Measurements from ENCODE around the gene TAF3.
"Not testable (repeated sequence)": the region's sequence is repeated elsewhere in the genome, so short reads cannot be mapped to it uniquely, and the experiment has no call there.

Gene TAF3, protein sequence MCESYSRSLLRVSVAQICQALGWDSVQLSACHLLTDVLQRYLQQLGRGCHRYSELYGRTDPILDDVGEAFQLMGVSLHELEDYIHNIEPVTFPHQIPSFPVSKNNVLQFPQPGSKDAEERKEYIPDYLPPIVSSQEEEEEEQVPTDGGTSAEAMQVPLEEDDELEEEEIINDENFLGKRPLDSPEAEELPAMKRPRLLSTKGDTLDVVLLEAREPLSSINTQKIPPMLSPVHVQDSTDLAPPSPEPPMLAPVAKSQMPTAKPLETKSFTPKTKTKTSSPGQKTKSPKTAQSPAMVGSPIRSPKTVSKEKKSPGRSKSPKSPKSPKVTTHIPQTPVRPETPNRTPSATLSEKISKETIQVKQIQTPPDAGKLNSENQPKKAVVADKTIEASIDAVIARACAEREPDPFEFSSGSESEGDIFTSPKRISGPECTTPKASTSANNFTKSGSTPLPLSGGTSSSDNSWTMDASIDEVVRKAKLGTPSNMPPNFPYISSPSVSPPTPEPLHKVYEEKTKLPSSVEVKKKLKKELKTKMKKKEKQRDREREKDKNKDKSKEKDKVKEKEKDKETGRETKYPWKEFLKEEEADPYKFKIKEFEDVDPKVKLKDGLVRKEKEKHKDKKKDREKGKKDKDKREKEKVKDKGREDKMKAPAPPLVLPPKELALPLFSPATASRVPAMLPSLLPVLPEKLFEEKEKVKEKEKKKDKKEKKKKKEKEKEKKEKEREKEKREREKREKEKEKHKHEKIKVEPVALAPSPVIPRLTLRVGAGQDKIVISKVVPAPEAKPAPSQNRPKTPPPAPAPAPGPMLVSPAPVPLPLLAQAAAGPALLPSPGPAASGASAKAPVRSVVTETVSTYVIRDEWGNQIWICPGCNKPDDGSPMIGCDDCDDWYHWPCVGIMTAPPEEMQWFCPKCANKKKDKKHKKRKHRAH

DNA sequence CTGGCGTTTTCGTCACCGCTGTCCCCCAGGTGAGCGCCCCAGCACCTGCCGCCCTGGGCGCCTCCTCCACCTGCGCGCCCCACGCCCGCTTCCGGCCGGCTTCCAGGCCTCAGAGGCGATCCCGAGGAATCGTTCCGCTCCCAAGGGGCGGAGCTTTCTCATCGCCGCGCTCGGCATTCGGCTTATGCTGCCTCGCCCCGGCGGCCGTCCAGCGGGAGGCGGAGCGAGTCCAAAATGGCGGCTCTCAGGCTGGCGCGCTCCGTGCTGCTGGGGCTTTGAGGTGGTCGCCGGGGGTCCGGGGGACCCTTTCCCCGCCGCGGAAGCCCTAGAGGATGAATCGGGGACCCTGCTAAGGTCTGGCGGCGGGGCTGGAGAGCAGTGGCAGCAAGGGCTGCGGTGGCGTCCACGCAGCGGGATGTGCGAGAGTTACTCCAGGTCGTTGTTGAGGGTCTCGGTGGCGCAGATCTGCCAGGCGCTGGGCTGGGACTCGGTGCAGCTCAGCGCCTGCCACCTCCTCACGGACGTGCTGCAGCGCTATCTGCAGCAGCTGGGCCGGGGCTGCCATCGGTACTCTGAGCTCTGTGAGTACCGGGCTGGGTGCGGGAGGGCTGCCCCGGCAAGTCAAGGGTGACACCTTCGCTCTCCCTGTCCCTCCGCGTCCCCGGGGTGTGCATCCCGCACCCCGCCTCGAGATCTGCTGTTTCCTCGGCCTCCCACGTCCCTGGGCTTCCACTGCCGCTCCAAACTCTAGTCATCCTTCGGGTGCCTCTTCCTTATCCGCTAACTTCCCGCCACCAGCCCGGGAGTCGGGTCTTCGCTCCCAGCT, at the start of gene TAF3:
Gene TAF3, plus strand, starts transcription at position 211 of the 826 bp plus-strand sequence. Its CDS starts 205 bp downstream, at position 416.
- DNase-seq: peak; percentile 94

DNA sequence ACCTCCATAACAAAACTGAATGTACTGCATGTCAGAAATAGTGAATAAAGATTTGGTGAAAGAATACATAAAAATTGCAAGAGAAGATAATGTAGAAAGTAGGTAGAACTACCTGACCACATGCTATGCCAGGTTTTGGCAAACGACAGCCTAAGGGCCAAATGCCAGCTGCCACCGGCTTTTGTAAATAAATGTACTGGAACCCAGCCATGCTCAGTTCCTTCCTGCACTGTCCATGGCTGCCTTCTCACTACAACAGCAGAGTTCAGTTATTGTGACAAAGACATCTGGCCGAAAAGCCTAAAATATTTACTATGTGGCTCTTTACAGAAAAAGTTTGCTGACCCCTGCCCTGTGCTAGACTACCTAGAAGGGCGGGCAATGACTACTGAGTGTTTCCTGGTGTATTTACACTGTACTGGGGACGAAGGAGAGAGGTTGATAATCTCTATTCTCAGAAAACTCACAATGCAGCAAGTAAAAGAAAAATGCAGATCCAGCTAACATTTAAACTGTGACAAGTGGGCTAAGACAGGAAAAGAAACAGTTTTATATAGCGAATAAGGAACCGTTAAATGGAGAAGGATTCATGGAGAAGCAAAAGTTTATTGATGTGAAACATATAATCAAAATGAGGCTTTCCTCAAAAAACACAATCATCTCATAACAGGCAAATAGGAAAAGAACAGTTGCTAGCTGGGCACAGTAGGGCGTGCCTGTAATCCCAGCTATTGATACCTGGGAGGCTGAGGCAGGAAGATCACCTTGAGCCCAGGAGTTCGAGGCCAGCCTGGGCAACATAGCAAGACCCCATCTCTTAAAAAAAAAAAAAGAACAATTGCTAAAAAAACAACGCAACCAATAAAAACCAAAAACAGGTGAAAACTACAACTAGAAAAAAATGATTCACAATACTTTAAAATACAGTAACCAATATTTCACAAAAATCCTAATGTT, 44.2 kb upstream of the TAF3 start:
- no peak for DNase-seq

DNA sequence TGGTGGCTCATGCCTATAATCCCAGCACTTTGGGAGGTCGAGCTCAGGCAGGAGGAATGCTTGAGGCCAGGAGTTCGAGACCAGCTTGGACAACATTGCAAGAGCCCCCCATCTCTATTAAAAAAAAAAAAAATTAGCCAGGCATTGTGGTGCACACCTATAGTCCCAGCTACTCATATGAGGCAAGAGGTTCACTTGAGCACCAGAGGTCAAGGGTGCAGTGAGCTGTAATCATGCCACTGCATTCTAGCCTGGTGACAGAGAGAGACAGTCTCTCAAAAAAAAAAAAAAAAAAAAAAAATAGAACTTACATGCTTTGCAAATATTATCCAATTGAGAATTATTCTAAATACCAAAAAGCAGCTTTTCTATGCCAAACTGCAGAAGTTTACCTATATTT, 41.5 kb upstream of the TAF3 start:
- DNase-seq: no peak

DNA sequence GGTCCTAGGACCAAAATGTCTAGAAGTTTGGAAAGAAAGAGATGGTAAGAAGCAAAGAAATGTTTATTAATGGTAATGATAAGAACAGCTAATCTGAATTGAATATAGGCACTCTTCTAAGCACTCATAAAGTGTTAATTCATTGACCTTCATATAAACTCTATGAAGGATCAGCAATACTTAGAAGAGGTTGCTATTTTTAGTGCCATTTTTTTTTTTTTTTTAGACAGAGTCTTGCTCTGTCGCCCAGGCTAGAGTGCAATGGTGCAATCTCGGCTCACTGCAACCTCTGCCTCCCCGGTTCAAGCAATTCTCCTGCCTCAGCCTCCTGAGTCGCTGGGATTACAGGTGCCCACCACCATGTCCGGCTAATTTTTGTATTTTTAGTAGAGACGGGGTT, 36.1 kb upstream of the TAF3 start:
- not testable (repeated sequence) for DNase-seq

DNA sequence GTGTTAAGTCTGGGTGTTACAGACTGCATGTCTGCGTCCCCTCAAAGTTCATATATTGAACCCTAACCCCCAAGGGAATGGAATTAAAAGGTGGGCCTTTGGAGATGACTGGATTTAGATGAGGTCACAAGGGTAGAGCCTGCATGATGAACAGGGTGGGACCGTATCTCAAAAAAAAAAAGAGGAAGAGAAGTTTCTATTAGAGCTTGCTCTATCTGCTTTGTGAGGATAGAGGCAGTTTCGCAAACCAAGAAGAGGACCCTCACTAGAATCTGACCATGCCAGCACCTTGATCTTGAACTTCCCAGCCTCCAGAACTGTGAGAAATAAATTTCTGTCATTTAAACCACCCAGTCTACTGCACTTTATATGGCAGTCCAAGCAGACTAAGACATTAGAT, 31.9 kb upstream of the TAF3 start:
- no peak for DNase-seq

DNA sequence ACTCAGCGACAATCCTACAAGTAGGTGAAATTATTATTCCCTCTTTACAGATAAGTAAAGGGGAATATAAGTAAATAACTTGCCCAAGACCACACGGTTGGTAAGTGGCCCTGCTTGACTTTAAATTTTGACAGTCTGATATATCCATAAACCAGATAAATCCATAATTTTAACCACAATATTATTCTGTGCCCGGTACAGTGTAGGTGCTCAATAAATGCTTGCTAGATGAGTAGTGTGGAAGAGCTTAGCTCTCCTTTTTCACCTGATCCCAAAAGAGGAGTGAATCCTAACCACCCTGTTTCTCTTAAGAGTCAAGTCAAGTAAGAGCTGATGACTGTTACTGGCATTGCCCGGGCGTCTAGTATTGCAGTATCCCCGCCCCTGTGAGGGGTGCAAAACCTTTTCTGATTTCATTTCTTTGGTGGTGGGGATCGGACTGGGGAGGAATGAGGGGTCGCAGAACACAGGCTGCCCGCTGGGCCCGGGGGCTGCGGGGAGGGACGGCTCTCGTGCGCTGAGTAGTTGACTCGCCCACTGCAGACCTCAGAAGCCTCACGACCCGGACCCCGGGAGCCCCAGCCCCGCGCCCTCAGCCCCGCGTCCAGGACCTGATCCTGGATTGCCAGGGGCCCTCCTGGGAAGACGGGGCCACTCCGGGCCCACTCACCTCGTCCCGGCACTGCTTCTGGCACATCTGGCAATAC, 31.0 kb upstream of the TAF3 start:
- DNase-seq: no peak

DNA sequence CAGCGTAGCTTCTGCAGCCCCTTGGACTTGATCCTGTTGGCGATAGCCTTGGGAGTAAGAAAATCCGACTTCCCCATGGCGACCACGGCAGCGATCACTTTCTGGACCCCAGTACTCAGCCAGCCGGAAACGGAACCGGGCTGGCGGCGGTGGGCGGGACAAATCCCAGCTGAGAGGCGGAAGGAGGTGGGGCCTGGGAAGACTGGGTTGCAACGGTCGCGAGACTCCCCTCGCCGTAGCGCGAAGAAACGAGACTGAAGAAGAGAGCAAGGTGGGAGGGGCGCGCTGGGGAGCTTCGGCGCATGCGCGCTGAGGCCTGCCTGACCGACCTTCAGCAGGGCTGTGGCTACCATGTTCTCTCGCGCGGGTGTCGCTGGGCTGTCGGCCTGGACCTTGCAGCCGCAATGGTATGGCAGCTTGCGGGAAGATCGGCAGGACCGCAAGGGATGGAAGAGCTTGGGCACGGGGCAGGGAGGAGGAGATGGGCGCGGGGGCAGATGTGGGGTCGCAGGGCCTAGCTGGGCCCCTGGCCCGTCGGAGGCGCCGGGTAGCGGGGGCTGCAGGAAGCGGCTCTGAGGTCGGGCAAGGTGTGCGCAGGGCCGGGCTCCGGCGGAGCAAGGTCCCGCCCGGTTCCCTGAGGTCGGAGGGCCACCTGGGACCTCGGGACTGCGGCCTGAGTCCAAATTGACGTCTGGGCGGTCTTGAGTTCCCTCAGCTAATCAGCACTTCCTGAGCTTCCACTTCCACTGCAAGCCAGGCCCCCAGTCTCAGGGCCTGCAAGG, 30.3 kb upstream of the TAF3 start, which contains the start of the genes ATP5F1C and KIN:
Gene ATP5F1C, plus strand, starts transcription at position 321 of the 782 bp plus-strand sequence. Its CDS starts 31 bp downstream, at position 352.
Gene KIN, minus strand, starts transcription at position 137 of the 782 bp plus-strand sequence. Its CDS starts 60 bp downstream, at position 77.
- DNase-seq: peak; percentile 97

DNA sequence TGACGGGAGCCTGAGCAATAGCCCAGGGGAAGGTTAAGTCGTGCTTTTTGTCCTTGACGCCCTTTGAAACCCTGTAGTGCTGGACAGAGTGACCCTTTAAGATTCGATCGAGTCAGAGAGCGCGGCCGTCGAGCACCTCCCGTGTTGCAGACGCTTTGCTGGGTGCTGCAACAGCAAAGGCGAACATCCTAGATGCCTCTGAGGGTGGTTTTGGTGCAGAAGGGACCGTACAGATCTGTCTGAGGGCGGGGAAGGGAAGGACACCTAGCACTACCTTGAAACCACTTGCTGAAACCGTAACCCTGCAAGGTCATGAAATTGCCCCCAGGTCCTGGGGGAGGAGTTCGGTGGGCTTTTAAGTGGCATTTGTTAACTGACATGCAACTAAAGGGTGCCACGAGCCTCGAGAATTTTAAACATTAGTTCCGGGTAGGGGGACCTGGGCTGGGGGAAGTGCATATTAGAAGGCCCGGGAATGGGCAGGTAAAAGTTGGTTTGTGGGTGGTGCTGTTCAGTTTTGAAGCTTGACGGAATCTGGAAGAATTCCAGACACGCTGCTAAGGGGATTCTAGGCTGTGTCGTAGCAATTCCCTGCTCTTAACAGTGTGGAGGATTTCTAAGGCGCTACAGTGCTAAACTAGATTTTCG, 29.5 kb upstream of the TAF3 start:
- no peak for DNase-seq

DNA sequence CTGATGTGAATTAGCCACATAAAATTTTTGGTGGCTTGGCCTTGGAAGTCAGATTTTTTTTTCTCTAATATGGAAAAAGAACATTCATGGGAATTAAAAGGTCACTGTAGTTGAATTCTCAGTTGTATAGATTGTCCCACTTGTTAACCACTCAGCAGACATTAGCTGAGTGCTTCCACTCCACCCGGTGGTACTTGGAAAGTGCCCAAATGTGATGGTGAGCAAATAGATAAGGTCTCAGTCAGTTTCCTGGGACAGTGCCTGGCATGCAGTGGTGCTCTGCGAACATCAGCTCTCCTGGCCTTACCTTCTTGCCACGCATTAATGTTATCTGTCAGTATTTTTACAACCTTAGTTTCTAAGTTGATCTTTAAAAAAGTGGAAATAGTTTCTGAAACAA, 28.9 kb upstream of the TAF3 start:
- no peak for DNase-seq

DNA sequence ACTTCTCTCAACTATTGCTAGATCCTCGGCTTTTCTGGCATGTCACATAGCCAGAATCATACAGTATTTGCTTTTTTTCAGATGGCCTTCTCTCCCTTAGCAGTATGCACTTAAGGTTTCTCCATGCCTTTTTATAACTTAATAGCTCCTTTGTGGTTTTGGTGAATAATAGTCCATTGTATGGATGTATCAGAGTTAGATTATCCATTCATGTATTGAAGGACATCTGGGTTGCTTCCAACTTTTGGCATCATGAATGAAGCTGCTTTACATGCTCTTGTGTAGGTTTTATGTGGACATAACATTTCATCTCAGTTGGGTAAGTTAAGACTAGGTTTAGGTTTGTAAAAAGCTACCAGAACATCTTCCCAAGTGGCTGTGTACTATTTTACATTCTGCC, 25.8 kb upstream of the TAF3 start:
- no peak for DNase-seq

DNA sequence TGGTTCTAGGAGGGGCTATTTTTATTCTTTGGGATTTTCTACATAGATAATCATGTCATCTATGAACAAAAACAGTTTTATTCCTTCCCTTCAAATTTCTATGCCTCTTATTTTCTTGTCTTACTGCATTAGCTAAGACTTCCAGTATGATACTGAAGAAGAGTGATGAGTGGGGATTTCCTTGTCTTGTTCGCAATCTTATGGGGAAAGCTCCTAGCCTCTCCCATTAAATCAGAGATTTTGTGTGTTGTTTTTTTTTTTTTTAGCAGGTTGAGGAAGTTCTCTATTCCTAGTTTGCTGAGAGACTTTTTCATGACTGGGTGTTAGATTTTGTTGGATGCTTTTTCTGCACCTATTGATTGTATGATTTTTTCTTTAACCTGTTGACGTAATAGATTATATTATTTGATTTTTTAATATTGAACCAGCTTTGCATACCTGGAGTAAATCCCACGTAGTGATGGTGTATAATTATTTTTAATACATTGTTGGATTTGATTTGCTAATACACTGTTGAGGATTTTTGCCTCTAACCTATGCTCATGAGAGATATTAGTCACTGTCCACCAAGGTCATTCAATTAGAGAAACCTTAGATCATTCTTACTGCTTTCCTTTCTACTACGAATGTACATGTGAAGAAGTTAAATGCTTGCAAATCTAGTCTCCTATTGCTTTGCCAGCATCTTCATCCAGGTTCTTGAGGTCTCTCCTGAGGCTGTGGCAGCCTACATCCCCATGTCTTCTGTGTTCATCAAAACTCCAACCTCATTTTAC, 23.9 kb upstream of the TAF3 start:
- no peak for DNase-seq

DNA sequence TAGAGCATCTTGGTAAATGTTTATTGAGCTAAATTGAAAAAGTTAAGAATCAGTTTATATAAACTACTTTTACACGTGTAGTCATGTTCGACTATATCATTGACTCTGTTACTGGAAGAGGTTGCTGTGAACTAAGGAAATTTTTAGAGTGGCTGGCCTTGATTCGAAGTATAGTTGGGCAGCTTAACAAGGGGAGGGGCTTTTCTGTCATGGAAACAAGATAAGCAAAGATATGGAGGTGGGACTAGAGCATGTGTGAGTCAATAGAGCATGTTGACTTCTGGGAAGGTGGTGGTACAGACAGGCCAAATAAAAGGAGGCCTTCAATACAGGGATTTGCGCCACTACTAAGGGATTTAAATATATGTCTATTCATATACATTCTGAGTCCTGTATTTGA, 22.7 kb upstream of the TAF3 start:
- no peak for DNase-seq

DNA sequence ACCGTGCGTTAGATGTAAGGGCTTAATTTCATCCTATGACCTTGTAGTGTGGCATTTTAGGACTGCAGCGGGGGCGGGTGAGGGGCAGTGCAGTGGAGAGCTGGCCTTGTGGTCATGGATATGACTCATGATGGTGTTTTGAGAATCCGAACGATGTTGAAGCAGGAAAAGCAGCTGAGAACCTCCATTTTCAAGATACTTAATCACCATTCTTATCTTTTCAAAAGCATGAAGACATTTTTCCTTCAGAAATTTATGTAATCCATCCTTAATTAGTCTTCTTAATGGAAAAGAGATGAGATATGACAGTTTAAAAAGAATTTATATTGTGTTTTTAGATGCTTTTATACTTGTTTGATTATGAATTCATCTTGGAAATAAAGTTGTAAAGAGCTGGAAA, 20.7 kb upstream of the TAF3 start:
- DNase-seq: no peak

DNA sequence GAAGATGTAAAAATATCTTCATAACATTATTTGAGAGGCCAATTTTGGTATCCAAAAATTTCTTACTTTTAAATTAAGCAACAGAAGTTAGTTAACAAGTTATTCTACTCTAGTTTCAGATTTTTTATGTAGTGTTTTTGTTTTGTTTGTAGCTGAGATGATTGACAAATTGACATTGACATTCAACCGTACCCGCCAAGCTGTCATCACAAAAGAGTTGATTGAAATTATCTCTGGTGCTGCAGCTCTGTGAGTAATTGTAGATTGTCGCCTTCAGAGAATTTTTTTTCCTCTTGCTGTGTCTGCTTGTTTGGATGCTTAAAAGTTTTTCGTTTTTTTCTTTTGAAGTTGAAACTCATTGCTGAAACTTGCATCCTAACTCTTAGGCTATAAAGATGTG, 15.7 kb upstream of the TAF3 start:
- no peak for DNase-seq

DNA sequence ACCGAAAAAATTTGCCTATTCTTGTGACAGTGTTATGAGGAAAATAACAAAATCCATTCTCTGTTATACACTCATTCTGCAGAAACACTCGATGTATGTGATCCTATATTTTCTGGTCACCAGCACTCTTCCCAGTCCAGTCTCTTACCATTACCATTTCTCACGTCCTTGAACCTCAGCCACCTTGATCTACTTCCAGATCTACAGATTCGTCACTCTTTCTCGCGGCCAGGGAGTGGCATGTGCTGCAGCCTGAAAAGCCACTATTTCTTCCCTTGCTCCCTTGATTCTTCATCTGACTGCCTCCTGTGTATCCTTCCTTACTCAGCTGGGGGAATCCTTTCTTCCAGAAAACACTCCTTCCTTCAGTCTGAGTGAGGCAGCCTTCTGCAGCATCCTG, 14.1 kb upstream of the TAF3 start:
- DNase-seq: no peak

DNA sequence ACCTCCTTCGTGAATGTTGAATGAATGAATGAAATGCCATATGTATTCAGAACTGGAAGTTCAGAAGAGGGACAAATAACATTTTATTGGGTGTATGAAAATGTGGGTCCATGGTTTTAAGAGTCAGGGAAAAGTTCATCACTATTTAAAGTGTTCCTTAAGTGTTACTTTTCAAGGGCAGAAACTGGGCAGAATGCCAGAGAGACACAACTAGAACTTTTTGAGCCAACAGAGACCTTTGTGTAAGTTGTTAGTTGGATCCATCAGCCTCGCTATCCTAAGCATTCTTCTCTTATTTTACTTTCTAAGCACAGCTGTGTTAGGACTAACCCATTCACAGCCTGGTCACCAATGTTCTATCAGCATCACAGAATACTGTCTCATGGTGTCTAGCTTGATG, 13.6 kb upstream of the TAF3 start:
- no peak for DNase-seq

DNA sequence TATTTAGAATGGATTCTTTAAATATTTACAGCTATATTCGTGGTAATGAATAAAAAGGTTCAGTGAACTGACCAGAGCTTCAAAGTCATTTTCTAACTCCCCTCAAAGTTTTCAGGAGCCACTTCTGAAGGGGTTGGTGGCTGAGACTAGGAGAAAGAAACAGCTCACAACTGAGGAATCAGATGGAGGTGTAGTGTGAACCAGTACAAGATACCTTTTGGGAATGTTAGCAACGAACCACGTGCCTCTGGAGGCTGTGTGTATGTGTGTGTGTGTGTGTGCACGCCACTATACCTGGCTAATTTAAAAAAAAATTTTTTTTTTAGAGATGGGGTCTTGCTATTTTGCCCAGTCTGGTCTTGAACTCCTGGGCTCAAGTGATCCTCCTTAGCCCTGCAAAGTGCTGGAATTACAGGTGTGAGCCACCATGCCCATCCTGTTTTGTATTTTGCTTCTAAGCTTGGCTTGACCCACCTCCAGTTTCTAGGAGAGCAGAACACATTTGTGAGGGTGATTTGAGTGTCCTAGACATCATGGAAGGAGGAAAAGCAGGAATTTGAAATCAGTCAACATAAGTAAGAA, 9.5 kb upstream of the TAF3 start:
- no peak for DNase-seq

DNA sequence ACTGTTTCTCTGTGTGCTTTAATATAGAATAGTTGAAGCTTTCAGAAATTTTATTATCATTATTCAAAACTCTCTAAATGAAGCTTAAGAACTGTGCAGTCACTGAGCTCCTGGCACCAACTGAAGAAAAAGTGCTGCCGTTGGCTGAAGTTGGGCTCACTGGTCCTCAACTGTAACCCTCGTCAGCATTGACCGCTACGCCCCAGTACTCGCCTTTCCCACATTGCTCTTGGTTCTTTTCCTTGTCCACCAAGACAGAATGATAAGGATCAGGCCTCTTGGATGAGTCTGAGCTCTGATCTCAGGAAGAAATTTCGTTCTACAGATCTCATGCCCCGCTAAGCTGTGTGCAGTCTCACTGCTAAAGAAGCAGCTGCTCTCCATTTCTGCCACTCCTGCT, 7.9 kb upstream of the TAF3 start:
- no peak for DNase-seq
